GM23338 (cell line): ENCODE measurements around the gene ST6GALNAC3. TPM values are rescaled to one million over a fixed set of nuclear protein-coding genes. Genes with fewer than 3 reads are reported as not detected.
A peak's percentile ranks its signal among the peaks of the same experiment; 100 is the strongest.

ENCODE experiments used
- ATAC-seq: fragments of 200-7000 bp; cut with Tn5 transposase; 3 replicates; pipeline ENCODE4 v1.9.1; 2020
- DNase-seq: peaks from one replicate; pipeline ENCODE4 v3.0.0-alpha.2; 2015; ENCODE audit warnings: low spot score
- H2AFZ ChIP-seq: fragments of 200-600 bp; sonication (generic); 2 replicates; pipeline ENCODE4 v1.8.0; 2016; ENCODE audit warnings: antibody characterized with exemption, mild to moderate bottlenecking, moderate library complexity
- H3F3A ChIP-seq: fragments of 200-600 bp; sonication (generic); replicated peaks from 2 replicates; pipeline ENCODE4 v1.8.0; 2017; ENCODE audit warnings: antibody characterized with exemption, mixed run types, low read depth
- H3K27ac ChIP-seq: fragments of 200-600 bp; sonication (generic); 2 replicates; pipeline ENCODE4 v1.6.1; 2016; ENCODE audit warnings: low read depth
- H3K27me3 ChIP-seq: fragments of 200-600 bp; sonication (generic); 2 replicates; pipeline ENCODE4 v1.8.0; 2016; ENCODE audit warnings: mild to moderate bottlenecking, mixed run types, moderate library complexity; ENCODE audit not compliant: insufficient read depth
- H3K36me3 ChIP-seq: fragments of 200-600 bp; sonication (generic); 2 replicates; pipeline ENCODE4 v1.8.0; 2016; ENCODE audit warnings: mild to moderate bottlenecking; ENCODE audit not compliant: insufficient read depth
- H3K4me1 ChIP-seq: fragments of 200-600 bp; sonication (generic); 2 replicates; pipeline ENCODE4 v1.8.0; 2016; ENCODE audit warnings: mild to moderate bottlenecking, moderate library complexity; ENCODE audit not compliant: insufficient read depth
- H3K4me2 ChIP-seq: fragments of 200-600 bp; sonication (generic); 2 replicates; pipeline ENCODE4 v1.7.1; 2017; ENCODE audit warnings: mixed run types
- H3K4me3 ChIP-seq: fragments of 200-600 bp; sonication (generic); 2 replicates; pipeline ENCODE4 v1.6.1; 2016; ENCODE audit warnings: mixed run types
- H3K79me2 ChIP-seq: fragments of 200-600 bp; sonication (generic); replicated peaks from 2 replicates; pipeline ENCODE4 v1.8.0; 2017; ENCODE audit warnings: mild to moderate bottlenecking; ENCODE audit not compliant: insufficient read depth
- H3K9me2 ChIP-seq: fragments of 200-600 bp; sonication (generic); 2 replicates; pipeline ENCODE4 v1.8.0; 2017; ENCODE audit not compliant: insufficient read depth
- H4K20me1 ChIP-seq: fragments of 200-600 bp; sonication (generic); replicated peaks from 2 replicates; pipeline ENCODE4 v1.8.0; 2017; ENCODE audit warnings: mild to moderate bottlenecking; ENCODE audit not compliant: insufficient read depth
- H3K27ac Mint-ChIP-seq: 2 replicates; pipeline ENCODE4 v1.8.0; 2020; ENCODE audit warnings: inconsistent platforms, mild to moderate bottlenecking, moderate library complexity, mixed read lengths
- H3K27me3 Mint-ChIP-seq: 3 replicates; pipeline ENCODE4 v1.8.0; 2022; ENCODE audit warnings: low read depth, mild to moderate bottlenecking, moderate library complexity, mixed read lengths, inconsistent platforms; ENCODE audit not compliant: insufficient read depth, poor library complexity
- H3K36me3 Mint-ChIP-seq: 3 replicates; pipeline ENCODE4 v1.8.0; 2021; ENCODE audit warnings: low read depth, mild to moderate bottlenecking, inconsistent platforms, moderate library complexity, mixed read lengths
- H3K4me1 Mint-ChIP-seq: 3 replicates; pipeline ENCODE4 v1.8.0; 2020; ENCODE audit warnings: mild to moderate bottlenecking, inconsistent platforms, mixed read lengths
- H3K4me3 Mint-ChIP-seq: 3 replicates; pipeline ENCODE4 v1.8.0; 2021; ENCODE audit warnings: moderate library complexity, mild to moderate bottlenecking, inconsistent platforms, mixed read lengths
- H3K9me3 Mint-ChIP-seq: 3 replicates; pipeline ENCODE4 v1.8.0; 2020; ENCODE audit warnings: moderate library complexity, mild to moderate bottlenecking, inconsistent platforms, mixed read lengths
- CREB1 ChIP-seq: fragments of 250-450 bp; sonication (Bioruptor Pico); IDR thresholded peaks from 2 replicates; pipeline ENCODE4 v1.5.0; 2020; ENCODE audit warnings: low read depth, mild to moderate bottlenecking, moderate library complexity
- CTCF ChIP-seq, 2 experiments: fragments of 200-600 bp in 1 of 2; sonication (generic) in 1 of 2; conservative IDR thresholded peaks; 2 replicates each; pipeline versions ENCODE4 v1.5.1 to v1.6.1; 2016 to 2017; ENCODE audit warnings: antibody characterized with exemption in 2 of 2, low read depth in 2 of 2, mild to moderate bottlenecking in 2 of 2, moderate library complexity in 1 of 2
- ETS1 ChIP-seq: IDR thresholded peaks from 2 replicates; pipeline ENCODE4 v1.6.1; 2016; ENCODE audit warnings: antibody characterized with exemption
- EZH2 ChIP-seq: fragments of 200-600 bp; sonication (generic); IDR thresholded peaks from one replicate; pipeline ENCODE4 v1.8.0; 2017; ENCODE audit warnings: antibody characterized with exemption, mild to moderate bottlenecking, low read depth; ENCODE audit not compliant: unreplicated experiment
- EZH2phosphoT487 ChIP-seq: fragments of 200-600 bp; sonication (generic); IDR thresholded peaks from one replicate; pipeline ENCODE4 v1.8.1; 2018; ENCODE audit warnings: antibody characterized with exemption; ENCODE audit not compliant: unreplicated experiment
- JUNB ChIP-seq: IDR thresholded peaks from one replicate; pipeline ENCODE4 v1.6.1; 2016; ENCODE audit warnings: antibody characterized with exemption; ENCODE audit not compliant: unreplicated experiment
- NANOG ChIP-seq: IDR thresholded peaks from 2 replicates; pipeline ENCODE4 v1.6.1; 2016; ENCODE audit warnings: antibody characterized with exemption, borderline replicate concordance
- POLR2AphosphoS5 ChIP-seq: IDR thresholded peaks from 2 replicates; pipeline ENCODE4 v1.6.1; 2016; ENCODE audit warnings: antibody characterized with exemption, low read depth
- REST ChIP-seq: IDR thresholded peaks from one replicate; pipeline ENCODE4 v1.6.1; 2018; ENCODE audit warnings: antibody characterized with exemption; ENCODE audit not compliant: unreplicated experiment
- STAT1 ChIP-seq: IDR thresholded peaks from one replicate; pipeline ENCODE4 v1.6.1; 2016; ENCODE audit warnings: antibody characterized with exemption; ENCODE audit not compliant: unreplicated experiment
- ZNF114 ChIP-seq: fragments of 250-450 bp; sonication (Bioruptor Pico); IDR thresholded peaks from 2 replicates; pipeline ENCODE4 v1.5.0; 2020; ENCODE audit warnings: mild to moderate bottlenecking, moderate library complexity
- ZNF331 ChIP-seq: fragments of 250-450 bp; sonication (Bioruptor Pico); IDR thresholded peaks from 2 replicates; pipeline ENCODE4 v1.5.0; 2020; ENCODE audit warnings: low read depth, mild to moderate bottlenecking, moderate library complexity
- polyA plus RNA-seq: library from polyadenylated mRNA; unstranded; fragments of >200 nt; fragmentation: Nextera tagmentation; extraction: Ambion mirVana; gene quantifications from 2 replicates; pipeline ENCODE4 v1.2.1, GENCODE V29; 2016
- total RNA-seq: library from RNA; depleted of rRNA; stranded (reverse); fragments of >200 nt; shearing (Covaris generic); gene quantifications from 2 replicates; pipeline ENCODE4 v1.2.3, GENCODE V29; 2014
- TF ChIP-seq, protein P1 (sequence below): fragments of 250-450 bp; sonication (Bioruptor Pico); IDR thresholded peaks from 2 replicates; pipeline ENCODE4 v1.5.0; 2020; ENCODE audit warnings: mild to moderate bottlenecking, moderate library complexity

ST6GALNAC3 gene
- total and polyA plus RNA-seq, 2 experiments from 2014 or later = 4.7 to 11.6 TPM

- peaks cover 20% of the 10 kb centered on the region for H3K4me1 Mint-ChIP-seq
- Histone ChIP-seq H2AFZ (no peak overlapping the region), H3K27ac (no peak overlapping the region), H3K4me1 (peaks cover 5% of the 10 kb centered on the region; the same call in 1 of the 2 replicates), H3K36me3 (no peaks in the 10 kb centered on the region), H3K4me2 (no peak overlapping the region), H3K79me2 (no peaks in the 10 kb centered on the region), H3K4me3 (no peak overlapping the region), H3K9me2 (no peaks in the 10 kb centered on the region), H3F3A (no peaks in the 10 kb centered on the region), H4K20me1 (no peaks in the 10 kb centered on the region), H3K27me3 (no peaks in the 10 kb centered on the region)
- H3K9me3 Mint-ChIP-seq = no peaks in the 10 kb centered on the region
- H3K27me3 Mint-ChIP-seq = no peaks in the 10 kb centered on the region
- no peaks in the 10 kb centered on the region for H3K36me3 Mint-ChIP-seq
- no peak overlapping the region for H3K27ac Mint-ChIP-seq
- ATAC-seq (peak; percentile 65), DNase-seq (peak; percentile 39)
- no peak overlapping the region for H3K4me3 Mint-ChIP-seq
- TF ChIP-seq, protein P1, sequence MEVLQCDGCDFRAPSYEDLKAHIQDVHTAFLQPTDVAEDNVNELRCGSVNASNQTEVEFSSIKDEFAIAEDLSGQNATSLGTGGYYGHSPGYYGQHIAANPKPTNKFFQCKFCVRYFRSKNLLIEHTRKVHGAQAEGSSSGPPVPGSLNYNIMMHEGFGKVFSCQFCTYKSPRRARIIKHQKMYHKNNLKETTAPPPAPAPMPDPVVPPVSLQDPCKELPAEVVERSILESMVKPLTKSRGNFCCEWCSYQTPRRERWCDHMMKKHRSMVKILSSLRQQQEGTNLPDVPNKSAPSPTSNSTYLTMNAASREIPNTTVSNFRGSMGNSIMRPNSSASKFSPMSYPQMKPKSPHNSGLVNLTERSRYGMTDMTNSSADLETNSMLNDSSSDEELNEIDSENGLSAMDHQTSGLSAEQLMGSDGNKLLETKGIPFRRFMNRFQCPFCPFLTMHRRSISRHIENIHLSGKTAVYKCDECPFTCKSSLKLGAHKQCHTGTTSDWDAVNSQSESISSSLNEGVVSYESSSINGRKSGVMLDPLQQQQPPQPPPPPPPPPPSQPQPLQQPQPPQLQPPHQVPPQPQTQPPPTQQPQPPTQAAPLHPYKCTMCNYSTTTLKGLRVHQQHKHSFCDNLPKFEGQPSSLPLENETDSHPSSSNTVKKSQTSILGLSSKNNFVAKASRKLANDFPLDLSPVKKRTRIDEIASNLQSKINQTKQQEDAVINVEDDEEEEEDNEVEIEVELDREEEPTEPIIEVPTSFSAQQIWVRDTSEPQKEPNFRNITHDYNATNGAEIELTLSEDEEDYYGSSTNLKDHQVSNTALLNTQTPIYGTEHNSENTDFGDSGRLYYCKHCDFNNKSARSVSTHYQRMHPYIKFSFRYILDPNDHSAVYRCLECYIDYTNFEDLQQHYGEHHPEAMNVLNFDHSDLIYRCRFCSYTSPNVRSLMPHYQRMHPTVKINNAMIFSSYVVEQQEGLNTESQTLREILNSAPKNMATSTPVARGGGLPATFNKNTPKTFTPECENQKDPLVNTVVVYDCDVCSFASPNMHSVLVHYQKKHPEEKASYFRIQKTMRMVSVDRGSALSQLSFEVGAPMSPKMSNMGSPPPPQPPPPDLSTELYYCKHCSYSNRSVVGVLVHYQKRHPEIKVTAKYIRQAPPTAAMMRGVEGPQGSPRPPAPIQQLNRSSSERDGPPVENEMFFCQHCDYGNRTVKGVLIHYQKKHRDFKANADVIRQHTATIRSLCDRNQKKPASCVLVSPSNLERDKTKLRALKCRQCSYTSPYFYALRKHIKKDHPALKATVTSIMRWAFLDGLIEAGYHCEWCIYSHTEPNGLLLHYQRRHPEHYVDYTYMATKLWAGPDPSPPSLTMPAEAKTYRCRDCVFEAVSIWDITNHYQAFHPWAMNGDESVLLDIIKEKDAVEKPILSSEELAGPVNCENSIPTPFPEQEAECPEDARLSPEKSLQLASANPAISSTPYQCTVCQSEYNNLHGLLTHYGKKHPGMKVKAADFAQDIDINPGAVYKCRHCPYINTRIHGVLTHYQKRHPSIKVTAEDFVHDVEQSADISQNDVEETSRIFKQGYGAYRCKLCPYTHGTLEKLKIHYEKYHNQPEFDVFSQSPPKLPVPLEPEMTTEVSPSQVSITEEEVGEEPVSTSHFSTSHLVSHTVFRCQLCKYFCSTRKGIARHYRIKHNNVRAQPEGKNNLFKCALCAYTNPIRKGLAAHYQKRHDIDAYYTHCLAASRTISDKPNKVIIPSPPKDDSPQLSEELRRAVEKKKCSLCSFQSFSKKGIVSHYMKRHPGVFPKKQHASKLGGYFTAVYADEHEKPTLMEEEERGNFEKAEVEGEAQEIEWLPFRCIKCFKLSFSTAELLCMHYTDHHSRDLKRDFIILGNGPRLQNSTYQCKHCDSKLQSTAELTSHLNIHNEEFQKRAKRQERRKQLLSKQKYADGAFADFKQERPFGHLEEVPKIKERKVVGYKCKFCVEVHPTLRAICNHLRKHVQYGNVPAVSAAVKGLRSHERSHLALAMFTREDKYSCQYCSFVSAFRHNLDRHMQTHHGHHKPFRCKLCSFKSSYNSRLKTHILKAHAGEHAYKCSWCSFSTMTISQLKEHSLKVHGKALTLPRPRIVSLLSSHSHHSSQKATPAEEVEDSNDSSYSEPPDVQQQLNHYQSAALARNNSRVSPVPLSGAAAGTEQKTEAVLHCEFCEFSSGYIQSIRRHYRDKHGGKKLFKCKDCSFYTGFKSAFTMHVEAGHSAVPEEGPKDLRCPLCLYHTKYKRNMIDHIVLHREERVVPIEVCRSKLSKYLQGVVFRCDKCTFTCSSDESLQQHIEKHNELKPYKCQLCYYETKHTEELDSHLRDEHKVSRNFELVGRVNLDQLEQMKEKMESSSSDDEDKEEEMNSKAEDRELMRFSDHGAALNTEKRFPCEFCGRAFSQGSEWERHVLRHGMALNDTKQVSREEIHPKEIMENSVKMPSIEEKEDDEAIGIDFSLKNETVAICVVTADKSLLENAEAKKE (CRISPR knock-in tag) = no peak
- TF ChIP-seq ETS1 (no peak), REST (no peak), STAT1 (no peak), EZH2phosphoT487 (no peak), POLR2AphosphoS5 (no peak), NANOG (no peak), ZNF114 (CRISPR knock-in tag) (no peak), CTCF (conservative IDR thresholded peaks at IDR 0.05; ENCODE audit: low read depth in 2 of 2) (no peak), CREB1 (no peak), JUNB (no peak), ZNF331 (CRISPR knock-in tag) (no peak), EZH2 (no peak)
Measured at GRCh38 chr1:76336931-76337371, 262.4 kb downstream of the ST6GALNAC3 start.
